A549 (cell line): Measurements from ENCODE around the gene CAPN2.

ENCODE experiments used
- MAZ ChIP-seq: fragments of 150-350 bp; IDR thresholded peaks from 2 replicates; pipeline ENCODE4 v1.6.1; 2014; ENCODE audit warnings: antibody characterized with exemption, low read depth, low read length, borderline replicate concordance
- NFE2L2 ChIP-seq: fragments of 150-350 bp; conservative IDR thresholded peaks from 2 replicates; pipeline ENCODE4 v1.6.1; 2014; ENCODE audit warnings: low read length
- RCOR1 ChIP-seq: fragments of 150-350 bp; IDR thresholded peaks from 2 replicates; pipeline ENCODE4 v1.6.1; 2014; ENCODE audit warnings: antibody characterized with exemption, low read length, low read depth
- TF ChIP-seq, protein P1 (sequence below): fragments of >200 bp; sonication (Bioruptor Twin); formaldehyde crosslinking; IDR thresholded peaks from 3 replicates; pipeline ENCODE4 v1.5.1; 2016

DNA sequence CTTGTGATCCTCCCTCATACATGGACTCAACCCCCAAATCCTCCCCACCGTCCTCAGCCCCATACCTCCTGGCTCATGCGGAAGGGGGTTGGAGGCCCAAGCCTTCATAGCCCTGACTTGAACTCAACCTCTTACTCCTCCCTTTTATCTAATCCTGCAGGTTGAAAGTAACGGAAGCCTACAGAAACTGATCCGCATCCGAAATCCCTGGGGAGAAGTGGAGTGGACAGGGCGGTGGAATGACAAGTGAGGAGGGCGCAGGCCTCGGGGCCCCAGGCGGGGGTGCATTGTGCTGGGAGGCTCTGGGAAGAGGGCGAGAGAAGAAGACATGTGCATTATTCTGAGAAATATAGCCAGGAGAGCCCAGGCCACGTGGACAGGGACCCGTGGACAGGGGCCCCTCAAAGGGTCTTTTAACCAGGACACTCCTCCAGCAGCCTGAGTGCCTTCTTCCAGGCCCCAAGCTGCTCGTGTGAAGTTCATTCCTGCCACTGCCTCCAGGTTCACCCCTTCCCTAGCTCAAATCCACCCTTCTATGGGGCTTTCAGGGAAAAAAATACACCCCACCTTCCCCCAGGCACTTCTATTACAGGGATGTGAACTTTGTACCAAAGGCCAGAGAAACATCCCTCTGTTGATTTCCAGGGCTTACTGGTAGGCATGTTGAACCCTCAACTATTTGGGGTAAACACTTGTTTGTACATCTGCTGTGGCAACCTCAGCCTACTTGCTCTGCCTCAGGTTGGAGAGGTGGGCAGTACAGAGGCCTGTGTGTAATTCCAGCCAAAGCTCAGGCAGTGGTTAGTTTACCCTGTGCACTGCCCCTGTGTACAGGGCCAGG is 38.6 kb downstream of the CAPN2 start:
- TF ChIP-seq NFE2L2, result no peak
- TF ChIP-seq, protein P1, sequence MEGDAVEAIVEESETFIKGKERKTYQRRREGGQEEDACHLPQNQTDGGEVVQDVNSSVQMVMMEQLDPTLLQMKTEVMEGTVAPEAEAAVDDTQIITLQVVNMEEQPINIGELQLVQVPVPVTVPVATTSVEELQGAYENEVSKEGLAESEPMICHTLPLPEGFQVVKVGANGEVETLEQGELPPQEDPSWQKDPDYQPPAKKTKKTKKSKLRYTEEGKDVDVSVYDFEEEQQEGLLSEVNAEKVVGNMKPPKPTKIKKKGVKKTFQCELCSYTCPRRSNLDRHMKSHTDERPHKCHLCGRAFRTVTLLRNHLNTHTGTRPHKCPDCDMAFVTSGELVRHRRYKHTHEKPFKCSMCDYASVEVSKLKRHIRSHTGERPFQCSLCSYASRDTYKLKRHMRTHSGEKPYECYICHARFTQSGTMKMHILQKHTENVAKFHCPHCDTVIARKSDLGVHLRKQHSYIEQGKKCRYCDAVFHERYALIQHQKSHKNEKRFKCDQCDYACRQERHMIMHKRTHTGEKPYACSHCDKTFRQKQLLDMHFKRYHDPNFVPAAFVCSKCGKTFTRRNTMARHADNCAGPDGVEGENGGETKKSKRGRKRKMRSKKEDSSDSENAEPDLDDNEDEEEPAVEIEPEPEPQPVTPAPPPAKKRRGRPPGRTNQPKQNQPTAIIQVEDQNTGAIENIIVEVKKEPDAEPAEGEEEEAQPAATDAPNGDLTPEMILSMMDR, result no peak
- no peak for TF ChIP-seq MAZ
- TF ChIP-seq RCOR1, result no peak
